Measurements from ENCODE around the gene MACROD2.

MACROD2 gene

DNA sequence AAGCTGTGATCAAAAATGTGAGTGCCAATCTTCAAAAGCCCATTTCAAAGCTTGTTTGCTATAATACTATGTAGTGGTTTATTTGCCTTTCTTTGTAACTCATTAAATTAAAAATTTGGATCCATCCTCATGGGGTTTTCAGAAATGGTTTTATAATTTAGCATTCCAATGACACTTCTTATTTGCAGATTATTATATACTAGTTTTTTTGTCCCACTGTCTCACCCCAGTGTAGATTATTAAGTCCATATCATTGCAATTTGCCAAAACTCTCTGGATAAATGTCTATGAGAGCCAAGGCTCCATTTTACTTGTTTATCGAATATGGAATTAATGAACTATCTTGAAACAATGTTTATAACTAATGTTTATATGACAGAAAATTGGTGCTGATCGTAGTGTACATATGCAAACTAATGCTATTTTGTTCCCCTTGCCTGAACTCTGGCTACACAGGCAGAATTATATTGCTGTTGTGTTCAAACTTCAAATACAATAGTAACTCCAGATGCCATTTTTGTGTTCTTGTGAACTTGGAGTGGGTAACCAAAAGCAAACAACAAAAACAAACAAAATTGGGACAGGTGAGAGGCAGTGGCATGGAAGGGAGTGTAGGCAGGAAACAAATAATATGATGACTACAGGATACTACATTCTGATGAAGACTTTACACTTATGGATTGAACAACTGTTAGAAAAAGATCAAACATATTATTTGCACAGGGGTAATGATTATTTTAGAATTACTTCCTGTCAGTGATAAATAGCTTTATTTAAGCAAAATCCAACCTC lies 649.2 kb downstream of the MACROD2 start:
- no peak for TF ChIP-seq ZFX (IDR thresholded peaks at IDR 0.05)
- TF ChIP-seq, protein P1, sequence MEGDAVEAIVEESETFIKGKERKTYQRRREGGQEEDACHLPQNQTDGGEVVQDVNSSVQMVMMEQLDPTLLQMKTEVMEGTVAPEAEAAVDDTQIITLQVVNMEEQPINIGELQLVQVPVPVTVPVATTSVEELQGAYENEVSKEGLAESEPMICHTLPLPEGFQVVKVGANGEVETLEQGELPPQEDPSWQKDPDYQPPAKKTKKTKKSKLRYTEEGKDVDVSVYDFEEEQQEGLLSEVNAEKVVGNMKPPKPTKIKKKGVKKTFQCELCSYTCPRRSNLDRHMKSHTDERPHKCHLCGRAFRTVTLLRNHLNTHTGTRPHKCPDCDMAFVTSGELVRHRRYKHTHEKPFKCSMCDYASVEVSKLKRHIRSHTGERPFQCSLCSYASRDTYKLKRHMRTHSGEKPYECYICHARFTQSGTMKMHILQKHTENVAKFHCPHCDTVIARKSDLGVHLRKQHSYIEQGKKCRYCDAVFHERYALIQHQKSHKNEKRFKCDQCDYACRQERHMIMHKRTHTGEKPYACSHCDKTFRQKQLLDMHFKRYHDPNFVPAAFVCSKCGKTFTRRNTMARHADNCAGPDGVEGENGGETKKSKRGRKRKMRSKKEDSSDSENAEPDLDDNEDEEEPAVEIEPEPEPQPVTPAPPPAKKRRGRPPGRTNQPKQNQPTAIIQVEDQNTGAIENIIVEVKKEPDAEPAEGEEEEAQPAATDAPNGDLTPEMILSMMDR (conservative IDR thresholded peaks at IDR 0.05) = no peak
- no peak overlapping the region for H3K27ac ChIP-seq

DNA sequence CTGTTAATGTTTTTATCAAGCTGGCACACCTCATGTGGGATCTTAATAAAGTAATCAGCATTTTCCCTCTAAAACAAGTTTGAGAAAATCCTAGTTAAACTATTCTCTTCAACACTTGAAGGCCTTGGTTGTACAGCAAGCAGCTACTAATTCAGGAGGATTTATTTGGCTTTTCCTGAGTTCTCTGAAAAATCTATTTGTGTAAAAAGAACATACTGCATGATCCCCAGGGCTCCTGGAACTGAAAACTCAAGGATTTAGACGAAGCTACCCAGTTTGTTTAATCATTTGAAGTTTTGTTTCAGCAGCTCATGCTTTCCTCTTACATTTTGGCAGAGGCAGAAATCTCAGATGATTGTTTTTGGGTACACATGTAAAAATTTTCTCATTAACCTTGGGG lies 651.7 kb downstream of the MACROD2 start:
- TF ChIP-seq, protein P1 (conservative IDR thresholded peaks at IDR 0.05) = no peak
- no peak for TF ChIP-seq ZFX (IDR thresholded peaks at IDR 0.05)
- no peak overlapping the region for H3K27ac ChIP-seq

GRCh38 chr20:14649662-14650061 lies 654.3 kb downstream of the MACROD2 start:
- TF ChIP-seq ZFX (IDR thresholded peaks at IDR 0.05) = no peak
- TF ChIP-seq, protein P1 (conservative IDR thresholded peaks at IDR 0.05) = no peak
- no peak overlapping the region for H3K27ac ChIP-seq

- no peak overlapping the region for H3K27ac ChIP-seq
- no peak for TF ChIP-seq ZFX (IDR thresholded peaks at IDR 0.05)
- TF ChIP-seq, protein P1 (conservative IDR thresholded peaks at IDR 0.05) = no peak
Measured at GRCh38 chr20:14657266-14658005, 662.1 kb downstream of the MACROD2 start.

DNA sequence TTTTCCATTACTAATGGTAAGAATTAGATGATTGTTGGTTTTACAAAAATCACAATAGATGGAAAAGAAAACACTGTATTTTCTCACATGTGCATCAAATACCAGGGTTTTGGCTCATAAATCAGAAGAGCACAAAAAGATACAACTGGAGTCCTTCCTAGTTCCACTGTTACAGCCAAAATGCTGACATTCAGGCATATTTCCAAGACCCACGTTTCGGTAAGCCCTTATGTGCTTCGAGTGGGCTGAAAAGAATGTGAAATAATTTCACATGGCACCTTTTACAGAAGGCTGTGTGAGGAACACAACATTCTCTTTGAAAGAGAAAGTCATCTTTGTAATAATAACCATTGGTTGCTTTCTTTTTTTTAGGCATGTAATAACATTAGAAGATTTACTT lies 668.8 kb downstream of the MACROD2 start:
- TF ChIP-seq, protein P1 (conservative IDR thresholded peaks at IDR 0.05) = no peak
- no peak for TF ChIP-seq ZFX (IDR thresholded peaks at IDR 0.05)
- no peak overlapping the region for H3K27ac ChIP-seq

- no peak overlapping the region for H3K27ac ChIP-seq
- no peak for TF ChIP-seq ZFX (IDR thresholded peaks at IDR 0.05)
- TF ChIP-seq, protein P1 (conservative IDR thresholded peaks at IDR 0.05) = no peak
Measured at GRCh38 chr20:14666696-14667095, 671.4 kb downstream of the MACROD2 start.

DNA sequence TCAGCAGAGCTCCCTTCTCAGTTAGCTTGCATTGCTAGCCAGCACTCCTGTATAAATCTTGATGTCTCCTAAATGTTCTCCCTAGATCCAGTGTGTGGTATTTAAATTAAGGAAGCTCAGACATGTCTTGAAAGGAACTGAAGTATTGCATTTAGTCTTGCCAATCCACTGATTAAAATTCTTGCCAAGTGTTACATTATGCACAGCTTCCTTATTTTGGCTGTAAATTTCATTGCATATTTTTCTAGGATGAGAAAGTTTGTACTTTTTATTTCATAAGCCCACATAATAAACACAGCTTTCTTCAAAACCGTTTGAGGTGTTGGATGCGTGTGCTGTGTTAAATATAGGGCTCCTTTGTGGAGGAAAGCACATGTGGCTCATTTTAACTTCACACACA lies 671.9 kb downstream of the MACROD2 start:
- TF ChIP-seq, protein P1 (conservative IDR thresholded peaks at IDR 0.05) = no peak
- TF ChIP-seq ZFX (IDR thresholded peaks at IDR 0.05) = no peak

More for the DNA sequence above, 671.9 kb downstream of the MACROD2 start:
- H3K27ac ChIP-seq = no peak overlapping the region
